Measurements from ENCODE around the gene SERPINA1.

DNA sequence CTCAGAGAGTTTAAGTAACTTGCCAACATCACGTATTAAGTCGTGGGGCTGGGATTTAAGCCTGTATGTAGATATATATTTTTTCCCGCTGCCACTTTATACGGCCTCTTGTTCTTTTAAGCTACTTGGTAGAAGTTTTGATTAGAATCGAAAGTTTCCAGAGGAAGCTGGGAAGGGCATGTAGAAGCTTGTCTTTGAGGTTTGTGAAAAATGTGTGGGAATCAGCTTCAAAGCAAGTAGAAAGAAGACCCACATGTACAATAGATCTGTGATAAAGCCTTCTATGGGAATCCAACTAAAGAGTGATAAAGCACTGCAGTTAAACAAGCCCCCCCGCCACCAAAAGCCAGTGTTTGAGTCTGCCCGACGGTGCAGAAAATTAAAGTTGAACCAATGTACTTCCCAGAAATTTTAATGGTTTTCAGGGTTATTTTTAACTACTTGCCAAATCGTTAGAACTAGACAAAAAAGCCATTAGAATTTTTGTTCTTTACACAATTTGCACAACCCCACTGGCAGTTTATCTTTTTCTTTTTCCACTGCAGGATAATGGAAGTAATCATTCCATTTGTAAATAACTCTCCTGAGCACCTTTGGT, 38.7 kb upstream of the SERPINA1 start:
- no peak for TF ChIP-seq CTCF (IDR thresholded peaks at IDR 0.05)
- no peak for TF ChIP-seq EZH2 (IDR thresholded peaks at IDR 0.05; ENCODE audit: borderline replicate concordance, insufficient read depth, low read depth, low read length, poor library complexity, severe bottlenecking)

Data from B cell (primary cell).